Right lobe of liver (tissue), 6 donors: Measurements from ENCODE around the gene NDUFS8. TPM values are rescaled to one million over a fixed set of nuclear protein-coding genes. Genes with fewer than 3 reads are reported as not detected.

Experiments
- ATAC-seq, 4 donors: fragments of 200-7000 bp; cut with Tn5 transposase; one replicate each; pipeline ENCODE4 v1.9.1; 2020; ENCODE audit warnings: mild to moderate bottlenecking in 4 of 4, moderate library complexity in 4 of 4
- DNase-seq, 3 donors: peaks; one replicate each; pipeline ENCODE4 v3.0.0-alpha.2; 2020
- H3K27ac ChIP-seq, 3 donors: fragments of 200-600 bp; one replicate each; pipeline ENCODE4 v1.8.0; 2022
- H3K27me3 ChIP-seq, 2 donors: fragments of 200-600 bp; one replicate each; pipeline ENCODE4 v1.8.0; 2022
- H3K36me3 ChIP-seq, 4 donors: fragments of 200-600 bp; sonication (generic) in 1 of 4; one replicate each; pipeline versions ENCODE4 v1.5.1 to v1.8.0; 2017 to 2022; ENCODE audit warnings: control low read depth in 1 of 4
- H3K4me1 ChIP-seq, 4 donors: fragments of 200-600 bp; sonication (generic) in 1 of 4; one replicate each; pipeline versions ENCODE4 v1.5.1 to v1.8.0; 2017 to 2022; ENCODE audit warnings: control low read depth in 1 of 4
- H3K4me3 ChIP-seq, 3 donors: fragments of 200-600 bp; one replicate each; pipeline ENCODE4 v1.8.0; 2022
- H3K9me3 ChIP-seq, 4 donors: fragments of 200-600 bp; sonication (generic) in 1 of 4; one replicate each; pipeline versions ENCODE4 v1.5.1 to v1.8.0; 2017 to 2022; ENCODE audit warnings: control low read depth in 1 of 4
- CTCF ChIP-seq, 4 donors: fragments of 200-600 bp in 3 of 4; fragments of 450-650 bp in 1 of 4; IDR thresholded peaks; one replicate each; pipeline versions ENCODE4 v1.5.1 to v1.8.0; 2016 to 2022; ENCODE audit warnings: antibody characterized with exemption in 4 of 4, mild to moderate bottlenecking in 2 of 4
- POLR2A ChIP-seq: fragments of 450-650 bp; IDR thresholded peaks from one replicate; pipeline ENCODE4 v1.6.1; 2017; ENCODE audit warnings: antibody characterized with exemption, mild to moderate bottlenecking
- WGBS: methylation state at CpG from one replicate; pipeline ENCODE4 v1.1.6; 2018; ENCODE audit warnings: low coverage, low lambda C conversion rate; ENCODE audit not compliant: insufficient coverage; ENCODE audit errors: missing lambda C conversion rate; 5-methylcytosine and 5-hydroxymethylcytosine counted together
- intact Hi-C, 2 donors: fragments of 100-400 bp; cut with DNase I; formaldehyde crosslinking; loops; one replicate each; pipeline versions ENCODE4 v1.11.2 to v1.14.1; 2022
- total RNA-seq, 6 experiments: library from RNA; depleted of rRNA in 2 of 6; stranded (reverse); fragments of >200 nt in 2 of 6; fragmentation: NEBNext Ultra II Directional in 3 of 6; extraction: Animal tissue kit (Norgen Biotek cat#: 25700) in 3 of 6; gene quantifications; one replicate each; pipeline versions ENCODE4 v1.1.0 to v1.2.4, GENCODE V29; 2016 to 2023
- donor health status: DM: no; HTN: yes; CAD: no.
- donor health status: DM: no; HTN: no; CAD: no.
- donor health status: DM: no; HTN: no; CAD: no.
- donor health status: DM: no; HTN: yes; CAD: no.
- donor health status: DM: no; HTN: yes; CAD: no.

NDUFS8 gene
- total RNA-seq, 6 experiments from 2014 or later = 61.9 to 159 (median 88.4) TPM

GRCh38 chr11:68036717-68037239 lies 6.3 kb downstream of the NDUFS8 start:
- peak overlapping the region; percentile 81 to 97 (median 94) for H3K27ac ChIP-seq
- intact Hi-C loops = no loop called here
- no peak for TF ChIP-seq CTCF (IDR thresholded peaks at IDR 0.05)
- no peak for TF ChIP-seq POLR2A
- no peak overlapping the region for H3K4me3 ChIP-seq
- H3K36me3 ChIP-seq = peaks cover 0 to 8% (median 3%) of the 10 kb centered on the region in 4 donors
- ATAC-seq (peak in 3 of 4 donors; percentile 20 to 40 (median 30)), DNase-seq (peak; percentile 73 to 87 (median 85))
- H3K27me3 ChIP-seq = no peaks in the 10 kb centered on the region
- WGBS = 13% methylated on average over 3 of the region's 14 CpGs
- peaks cover 0 to 58% (median 25%) of the 10 kb centered on the region in 4 donors for H3K4me1 ChIP-seq
- H3K9me3 ChIP-seq = no peaks in the 10 kb centered on the region

GRCh38 chr11:68037411-68038225 lies 7.1 kb downstream of the NDUFS8 start:
- DNase-seq (peak; percentile 51 to 82 (median 61)), ATAC-seq (no peak)
- Histone ChIP-seq H3K36me3 (peaks cover 0 to 8% (median 3%) of the 10 kb centered on the region in 4 donors), H3K27ac (peak overlapping the region; percentile 81 to 97 (median 94)), H3K4me3 (no peak overlapping the region), H3K4me1 (peaks cover 0 to 52% (median 22%) of the 10 kb centered on the region in 4 donors), H3K9me3 (no peaks in the 10 kb centered on the region), H3K27me3 (no peaks in the 10 kb centered on the region)
- 29% methylated on average over 5 of the region's 20 CpGs for WGBS
- TF ChIP-seq CTCF (IDR thresholded peaks at IDR 0.05) (no peak), POLR2A (no peak)
- intact Hi-C loops = no loop called here

- no CpG with 5 or more reads among the region's 13 CpGs for WGBS
- ATAC-seq = peak; percentile 62 to 72 (median 68)
- DNase-seq = peak; percentile 92 to 97 (median 95)
- peaks cover 0 to 46% (median 19%) of the 10 kb centered on the region in 4 donors for H3K4me1 ChIP-seq
- H3K27ac ChIP-seq = peak overlapping the region; percentile 81 to 97 (median 94)
- intact Hi-C loops = no loop called here
- no peaks in the 10 kb centered on the region for H3K9me3 ChIP-seq
- peaks cover 0 to 8% (median 3%) of the 10 kb centered on the region in 4 donors for H3K36me3 ChIP-seq
- no peaks in the 10 kb centered on the region for H3K27me3 ChIP-seq
- H3K4me3 ChIP-seq = peak overlapping the region; percentile 73 to 91 (median 75)
- TF ChIP-seq POLR2A (no peak), CTCF (IDR thresholded peaks at IDR 0.05) (no peak)
These were observed 7.8 kb downstream of the NDUFS8 start for GRCh38 chr11:68038226-68038717.

- Histone ChIP-seq H3K4me3 (peak within 1 kb of the TSS; percentile 73 to 91 (median 75)), H3K9me3 (no peaks in the 10 kb centered on the region), H3K36me3 (peaks cover 0 to 5% (median 2%) of the 10 kb centered on the region in 4 donors), H3K4me1 (peaks cover 0 to 39% (median 15%) of the 10 kb centered on the region in 4 donors), H3K27ac (peak within 1 kb of the TSS; percentile 81 to 97 (median 94)), H3K27me3 (no peaks in the 10 kb centered on the region)
- intact Hi-C loops = no loop called here
- DNase-seq = peak; percentile 93 to 94 (median 93)
- WGBS = 8% methylated on average over 16 of the region's 51 CpGs
- peak; percentile 74 to 85 (median 80) for ATAC-seq
- peak; percentile 99 for TF ChIP-seq POLR2A
- no peak for TF ChIP-seq CTCF (IDR thresholded peaks at IDR 0.05)
These were observed 8.4 kb downstream of the NDUFS8 start, which contains the start of gene TCIRG1 for GRCh38 chr11:68038718-68039525. TCIRG1 (plus strand) TSS chr11:68039025; CDS start chr11:68041272, 2,247 bp downstream.
